ENCODE data around the gene ALDH3A2. TPM values are rescaled to one million over a fixed set of nuclear protein-coding genes. Genes with fewer than 3 reads are reported as not detected.

The ALDH3A2 gene
- total and polyA plus RNA-seq, 2 donors (not counting 1 experiment from before 2014, with no cell fraction given): 7.5 to 35.1 TPM

GRCh38 chr17:19619705-19620325, 28.7 kb upstream of the ALDH3A2 start:
- H3K9ac ChIP-seq (ENCODE audit: low read length): no peak overlapping the region
- ChIA-PET POLR2A (no interaction called here), CTCF (no interaction called here)
- H3K4me2 ChIP-seq (replicated peaks; ENCODE audit: low read depth, low read length, poor library complexity, severe bottlenecking): no peak overlapping the region
- peaks cover 0 to 6% (median 2%) of the 10 kb centered on the region in 4 experiments for H3K27me3 ChIP-seq (replicated peaks in 1 of 4; ENCODE audit: control extremely low read depth in 1 of 4, control insufficient read depth in 3 of 4, insufficient read depth in 4 of 4, low read length in 3 of 4)
- TF ChIP-seq CTCF (IDR thresholded peaks at IDR 0.05): no peak
- no peak for TF ChIP-seq EZH2 (IDR thresholded peaks at IDR 0.05; ENCODE audit: borderline replicate concordance, insufficient read depth, low read depth, low read length, poor library complexity, severe bottlenecking)
- Mint-ChIP-seq H3K4me3 (no peak overlapping the region), H3K27ac (no peak overlapping the region), H3K27me3 (peaks cover 3% of the 10 kb centered on the region), H3K4me1 (no peaks in the 10 kb centered on the region), H3K9me3 (ENCODE audit: insufficient read depth) (peaks cover 26% of the 10 kb centered on the region)
- DNase-seq: no peak
- no peak overlapping the region for H2AFZ ChIP-seq (ENCODE audit: insufficient read depth, low read depth, low read length, poor library complexity, severe bottlenecking)
- H3K36me3 ChIP-seq (replicated peaks in 1 of 2; ENCODE audit: control extremely low read depth in 1 of 2, control insufficient read depth in 1 of 2, extremely low read depth in 1 of 2, insufficient read depth in 2 of 2, low read length in 1 of 2): no peaks in the 10 kb centered on the region
- H3K79me2 ChIP-seq (ENCODE audit: control insufficient read depth, insufficient read depth, low read length): no peaks in the 10 kb centered on the region
- H3K4me1 ChIP-seq (ENCODE audit: control insufficient read depth in 2 of 2, insufficient read depth in 2 of 2, low read length in 2 of 2): no peaks in the 10 kb centered on the region
- intact Hi-C loops (cut with micrococcal nuclease): no loop called here
- no peak overlapping the region for H3K27ac ChIP-seq (ENCODE audit: low read length in 2 of 2)
- peaks cover 5 to 35% (median 30%) of the 10 kb centered on the region in 3 donors for H3K9me3 ChIP-seq (ENCODE audit: control extremely low read depth in 1 of 3, control insufficient read depth in 2 of 3, insufficient read depth in 1 of 3, low read length in 2 of 3)
- H3K4me3 ChIP-seq (ENCODE audit: control extremely low read depth in 1 of 5, extremely low read depth in 1 of 5, insufficient read depth in 1 of 5, low read depth in 2 of 5, low read length in 4 of 5): no peak overlapping the region
- WGBS (ENCODE audit: insufficient coverage): no CpG with 5 or more reads among the region's 2 CpGs
- no peak for ATAC-seq (ENCODE audit: low read depth)
- no peaks in the 10 kb centered on the region for H4K20me1 ChIP-seq (ENCODE audit: control insufficient read depth, insufficient read depth, low read length, poor library complexity, severe bottlenecking)

GRCh38 chr17:19621697-19622096, 26.9 kb upstream of the ALDH3A2 start:
- H3K27ac Mint-ChIP-seq: no peak overlapping the region
- Histone ChIP-seq H3K36me3 (replicated peaks in 1 of 2; ENCODE audit: control extremely low read depth in 1 of 2, control insufficient read depth in 1 of 2, extremely low read depth in 1 of 2, insufficient read depth in 2 of 2, low read length in 1 of 2) (no peaks in the 10 kb centered on the region), H3K4me3 (ENCODE audit: control extremely low read depth in 1 of 5, extremely low read depth in 1 of 5, insufficient read depth in 1 of 5, low read depth in 2 of 5, low read length in 4 of 5) (no peak overlapping the region), H3K9me3 (ENCODE audit: control extremely low read depth in 1 of 3, control insufficient read depth in 2 of 3, insufficient read depth in 1 of 3, low read length in 2 of 3) (peaks cover 5 to 35% (median 30%) of the 10 kb centered on the region in 3 donors), H2AFZ (ENCODE audit: insufficient read depth, low read depth, low read length, poor library complexity, severe bottlenecking) (no peak overlapping the region), H3K4me1 (ENCODE audit: control insufficient read depth in 2 of 2, insufficient read depth in 2 of 2, low read length in 2 of 2) (no peaks in the 10 kb centered on the region), H3K27me3 (replicated peaks in 1 of 4; ENCODE audit: control extremely low read depth in 1 of 4, control insufficient read depth in 3 of 4, insufficient read depth in 4 of 4, low read length in 3 of 4) (peaks cover 0 to 8% (median 4%) of the 10 kb centered on the region in 4 experiments), H3K27ac (ENCODE audit: low read length in 2 of 2) (no peak overlapping the region), H4K20me1 (ENCODE audit: control insufficient read depth, insufficient read depth, low read length, poor library complexity, severe bottlenecking) (no peaks in the 10 kb centered on the region), H3K79me2 (ENCODE audit: control insufficient read depth, insufficient read depth, low read length) (no peaks in the 10 kb centered on the region), H3K9ac (ENCODE audit: low read length) (no peak overlapping the region), H3K4me2 (replicated peaks; ENCODE audit: low read depth, low read length, poor library complexity, severe bottlenecking) (no peak overlapping the region)
- ChIA-PET CTCF (interaction anchor here (2.2 kb wide), 1 partner anchor 34 kb away, joined by 4 read pairs; no protein-coding TSS in a partner anchor), POLR2A (no interaction called here)
- H3K9me3 Mint-ChIP-seq (ENCODE audit: insufficient read depth): peaks cover 26% of the 10 kb centered on the region
- H3K4me1 Mint-ChIP-seq: no peaks in the 10 kb centered on the region
- TF ChIP-seq EZH2 (IDR thresholded peaks at IDR 0.05; ENCODE audit: borderline replicate concordance, insufficient read depth, low read depth, low read length, poor library complexity, severe bottlenecking) (no peak), CTCF (IDR thresholded peaks at IDR 0.05) (no peak)
- DNase-seq: no peak
- H3K27me3 Mint-ChIP-seq: peaks cover 10% of the 10 kb centered on the region
- no CpG with 5 or more reads among the region's 1 CpG for WGBS (ENCODE audit: insufficient coverage)
- no peak for ATAC-seq (ENCODE audit: low read depth)
- intact Hi-C loops (cut with micrococcal nuclease): no loop called here
- H3K4me3 Mint-ChIP-seq: no peak overlapping the region
